Ishikawa (cell line): ENCODE measurements around the gene CDR2.

Experiments
- CREB1 ChIP-seq: IDR thresholded peaks from 2 replicates; pipeline ENCODE4 v1.6.1; 2012; ENCODE audit warnings: low read depth
- EP300 ChIP-seq: IDR thresholded peaks from 2 replicates; pipeline ENCODE4 v1.6.1; 2012; ENCODE audit warnings: borderline replicate concordance
- FOXM1 ChIP-seq: IDR thresholded peaks from 2 replicates; pipeline ENCODE4 v1.6.1; 2012; ENCODE audit warnings: low read depth, borderline replicate concordance
- RAD21 ChIP-seq: IDR thresholded peaks from 2 replicates; pipeline ENCODE4 v1.6.1; 2012; ENCODE audit warnings: low read depth
- TAF1 ChIP-seq: IDR thresholded peaks from 2 replicates; pipeline ENCODE4 v1.6.1; 2012; ENCODE audit warnings: low read depth, mild to moderate bottlenecking
- TF ChIP-seq, protein P1 (sequence below): IDR thresholded peaks from 2 replicates; pipeline ENCODE4 v1.6.1; 2012

DNA sequence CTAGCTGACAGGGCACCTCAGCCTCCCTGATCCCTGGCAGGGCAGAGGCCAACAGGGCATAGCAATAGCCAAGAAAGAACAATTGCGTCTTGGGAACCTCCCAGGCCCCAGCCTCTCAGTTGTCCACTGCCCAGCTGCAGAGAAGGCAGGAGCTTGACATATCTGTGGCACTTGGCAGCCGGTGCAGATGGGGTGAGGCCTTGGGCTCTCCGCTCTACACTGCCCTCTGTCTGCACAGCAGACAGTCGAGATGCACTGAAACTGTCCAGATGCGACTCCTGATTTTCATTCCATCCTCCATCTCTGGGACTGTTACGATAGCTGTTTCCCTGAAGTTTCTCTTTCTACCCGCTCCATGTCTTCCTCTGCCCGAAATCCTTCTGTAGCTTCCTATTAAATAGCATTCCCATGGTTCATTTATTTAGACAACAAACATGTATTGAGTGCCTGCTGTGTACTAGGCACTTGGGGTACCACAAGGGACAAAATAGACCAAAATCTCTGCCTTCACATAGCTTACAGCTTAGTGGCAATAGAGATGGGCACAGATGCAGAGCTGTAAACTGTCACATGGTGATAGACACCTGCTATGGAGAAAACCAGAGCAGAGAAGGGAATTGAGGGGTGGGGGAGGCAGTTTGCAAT lies 73.9 kb downstream of the CDR2 start:
- no peak for TF ChIP-seq TAF1
- no peak for TF ChIP-seq CREB1
- TF ChIP-seq RAD21: peak; percentile 43; the same call in 1 of the 2 replicates
- no peak for TF ChIP-seq EP300
- TF ChIP-seq, protein P1, sequence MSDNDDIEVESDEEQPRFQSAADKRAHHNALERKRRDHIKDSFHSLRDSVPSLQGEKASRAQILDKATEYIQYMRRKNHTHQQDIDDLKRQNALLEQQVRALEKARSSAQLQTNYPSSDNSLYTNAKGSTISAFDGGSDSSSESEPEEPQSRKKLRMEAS: 0 out of 2 replicates have a peak, but pooled peaks have one; percentile 15
- TF ChIP-seq FOXM1: no peak
